ENCODE measurements around the gene CFD.
"Not testable (repeated sequence)": the region's sequence is repeated elsewhere in the genome, so short reads cannot be mapped to it uniquely, and the experiment has no call there.

CFD gene

DNA sequence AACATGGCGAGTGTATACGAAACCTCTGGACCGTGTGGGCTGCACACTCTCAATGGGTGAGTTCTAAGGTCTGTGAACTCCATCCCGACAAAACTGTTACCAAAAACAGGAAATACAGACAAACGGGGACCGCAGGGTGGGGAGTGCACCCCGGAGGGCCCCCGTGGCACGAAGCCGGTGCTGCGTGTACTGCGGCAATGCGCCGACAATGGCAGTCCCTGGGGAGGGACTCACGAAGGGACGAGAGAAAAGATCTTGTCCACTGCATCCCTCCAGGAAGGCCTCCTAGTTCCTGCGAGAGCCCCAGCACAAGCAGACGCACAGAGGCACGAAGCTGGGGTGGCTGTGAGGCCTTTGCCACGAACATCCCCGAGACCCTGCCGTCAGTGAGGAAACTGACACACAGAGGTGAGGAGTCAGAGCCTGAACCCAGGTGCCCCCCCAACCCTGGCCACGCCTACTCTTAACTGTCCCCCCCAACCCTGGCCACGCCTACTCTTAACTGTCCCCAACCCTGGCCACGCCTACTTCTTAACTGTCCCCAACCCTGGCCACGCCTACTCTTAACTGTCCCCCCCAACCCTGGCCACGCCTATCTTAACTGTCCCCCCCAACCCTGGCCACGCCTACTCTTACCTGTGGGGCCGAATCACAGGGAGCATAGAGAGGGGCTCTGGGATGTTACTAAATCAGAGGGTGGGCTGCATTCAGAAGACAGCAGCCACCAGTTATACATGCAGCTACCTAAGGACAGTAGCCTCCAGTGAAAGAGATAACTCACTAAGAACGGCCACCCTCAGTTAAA lies 29.3 kb downstream of the CFD start:
- DNase-seq (ENCODE audit: low spot score): no peak

DNA sequence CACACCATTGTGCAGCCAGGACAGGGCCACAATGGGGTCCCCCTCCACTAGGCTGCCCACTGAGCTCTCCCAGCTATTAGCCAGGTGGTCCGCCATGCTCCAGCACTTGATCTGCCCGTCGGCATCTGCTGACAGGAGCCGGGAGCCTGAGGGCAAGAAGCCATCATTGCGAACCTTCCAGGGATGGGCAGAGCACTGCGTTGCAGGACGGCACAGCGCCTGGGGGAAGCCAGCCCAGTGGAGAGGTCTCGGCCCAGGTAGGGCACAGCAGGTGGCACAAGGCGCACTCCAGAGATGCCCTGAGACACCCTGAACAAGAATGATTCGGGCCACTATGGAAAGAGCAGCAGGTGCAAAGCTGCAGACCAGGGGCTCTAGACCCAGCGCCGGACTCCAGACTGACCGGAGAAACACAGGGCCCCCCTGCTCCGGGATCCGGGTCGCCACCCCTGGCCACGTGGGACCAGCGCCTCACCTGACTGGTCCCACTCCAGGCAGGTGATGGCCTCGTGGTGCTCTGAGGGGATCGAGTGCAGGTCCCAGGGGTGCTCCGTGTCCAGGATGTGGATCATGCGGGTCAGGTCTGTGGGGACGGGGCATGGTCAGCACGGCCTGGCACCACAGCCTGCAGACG lies 30.3 kb downstream of the CFD start:
- DNase-seq (ENCODE audit: low spot score): no peak

DNA sequence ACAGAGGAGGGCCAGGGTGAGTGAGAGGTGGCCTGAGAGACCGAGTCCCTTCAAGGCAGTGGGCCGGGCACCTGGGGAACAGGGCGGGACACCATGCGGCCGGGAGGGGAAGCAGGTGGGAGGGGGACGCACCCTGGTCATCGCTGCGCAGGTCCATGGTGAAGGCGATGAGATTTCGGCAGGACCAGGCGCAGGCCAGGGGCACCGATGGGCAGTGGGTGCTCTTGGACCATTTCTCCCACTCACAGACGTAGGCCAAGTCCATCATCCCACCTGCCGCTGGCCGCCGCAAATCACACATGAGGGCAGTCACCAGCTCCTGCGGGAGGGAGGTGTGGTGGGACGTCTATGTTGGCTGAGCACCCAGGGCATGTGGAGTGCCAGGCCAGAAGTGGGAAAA lies 31.4 kb downstream of the CFD start:
- no peak for DNase-seq (ENCODE audit: low spot score)

DNA sequence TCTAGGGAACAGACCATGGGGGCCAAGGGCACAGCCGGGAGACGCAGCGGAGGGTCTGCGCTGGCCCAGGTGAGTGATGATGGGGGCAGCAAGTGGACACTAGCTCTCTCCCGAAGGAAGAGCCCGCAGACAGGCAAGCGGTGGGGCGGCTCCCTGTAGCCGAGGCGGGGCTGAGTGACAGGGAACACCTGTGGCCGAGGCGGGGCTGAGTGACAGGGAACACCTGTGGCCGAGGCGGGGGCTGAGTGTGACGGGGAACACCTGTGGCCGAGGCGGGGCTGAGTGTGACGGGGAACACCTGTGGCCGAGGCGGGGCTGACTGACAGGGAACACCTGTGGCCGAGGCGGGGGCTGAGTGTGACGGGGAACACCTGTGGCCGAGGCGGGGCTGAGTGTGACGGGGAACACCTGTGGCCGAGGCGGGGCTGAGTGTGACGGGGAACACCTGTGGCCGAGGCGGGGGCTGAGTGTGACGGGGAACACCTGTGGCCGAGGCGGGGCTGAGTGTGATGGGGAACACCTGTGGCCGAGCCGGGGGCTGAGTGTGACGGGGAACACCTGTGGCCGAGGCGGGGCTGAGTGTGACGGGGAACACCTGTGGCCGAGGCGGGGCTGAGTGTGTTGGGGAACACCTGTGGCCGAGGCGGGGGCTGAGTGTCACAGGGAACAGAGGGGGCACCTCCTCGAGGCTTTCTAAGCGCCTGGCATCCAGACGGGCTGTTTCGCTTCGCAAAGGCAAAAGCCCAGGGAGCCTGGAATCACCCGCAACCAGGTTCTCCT lies 32.1 kb downstream of the CFD start:
- DNase-seq (ENCODE audit: low spot score): not testable (repeated sequence)

DNA sequence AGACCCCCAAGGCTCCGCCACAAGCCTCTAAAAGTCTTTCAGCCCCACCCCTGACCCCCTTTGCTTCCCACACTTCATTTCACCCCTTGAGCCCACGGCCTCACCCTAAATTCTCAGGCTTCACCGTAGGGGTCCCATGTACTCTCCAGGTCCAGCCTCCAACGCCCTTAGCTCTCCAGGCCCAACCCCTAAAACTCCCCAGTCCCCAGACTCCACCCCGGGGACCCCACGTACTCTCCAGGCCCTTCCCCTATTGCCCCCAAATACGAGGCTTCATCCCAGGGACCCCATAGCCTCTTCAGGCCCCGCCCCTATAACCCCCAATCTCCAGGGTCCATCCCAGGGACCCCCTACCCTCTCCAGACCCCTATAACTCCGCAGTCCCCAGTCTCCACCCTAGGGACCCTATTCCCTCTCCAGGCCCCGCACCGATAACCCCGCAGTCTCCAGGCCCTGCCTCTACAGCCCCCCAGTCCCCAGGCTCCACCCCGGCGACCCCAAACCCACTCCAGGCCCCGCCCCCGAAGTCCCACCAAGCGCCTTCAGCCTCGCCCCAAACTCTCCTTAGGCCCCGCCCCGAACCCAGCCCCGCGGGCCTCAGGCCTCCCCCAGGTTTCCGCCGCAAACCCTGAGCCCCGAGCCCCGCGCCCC lies 32.9 kb downstream of the CFD start:
- DNase-seq (ENCODE audit: low spot score): no peak

DNA sequence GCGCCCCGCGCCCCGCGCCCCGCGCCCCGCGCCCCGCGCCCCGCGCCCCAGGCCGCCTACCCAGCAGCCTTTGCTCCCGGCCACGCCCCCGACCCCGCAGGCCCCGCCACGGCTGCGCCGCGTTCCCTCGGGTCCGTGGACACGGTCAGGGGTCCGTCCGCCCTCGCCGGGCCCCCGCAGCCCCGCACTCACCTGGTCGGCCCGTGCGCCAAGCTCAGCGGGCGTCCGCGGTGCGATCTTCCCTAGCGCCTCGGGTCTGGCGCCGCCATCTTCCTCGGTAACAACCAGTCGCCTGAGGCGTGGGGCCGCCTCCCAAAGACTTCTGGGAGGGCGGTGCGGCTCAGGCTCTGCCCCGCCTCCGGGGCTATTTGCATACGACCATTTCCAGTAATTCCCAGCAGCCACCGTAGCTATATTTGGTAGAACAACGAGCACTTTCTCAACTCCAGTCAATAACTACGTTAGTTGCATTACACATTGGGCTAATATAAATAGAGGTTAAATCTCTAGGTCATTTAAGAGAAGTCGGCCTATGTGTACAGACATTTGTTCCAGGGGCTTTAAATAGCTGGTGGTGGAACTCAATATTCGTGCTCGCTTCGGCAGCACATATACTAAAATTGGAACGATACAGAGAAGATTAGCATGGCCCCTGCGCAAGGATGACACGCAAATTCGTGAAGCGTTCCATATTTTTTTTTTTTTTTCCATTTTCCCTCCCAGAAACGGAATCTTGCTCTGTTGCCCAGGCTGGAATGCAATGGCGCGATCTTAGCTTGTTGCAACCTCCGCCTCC lies 33.6 kb downstream of the CFD start, which contains the start of the genes MED16 and RNU6-9:
MED16 (minus strand) TSS at position 294 of the 796 bp plus-strand sequence. CDS start 2,056 bp downstream, outside the sequence.
RNU6-9 (plus strand) TSS at position 591 of the 796 bp plus-strand sequence.
- peak; percentile 98 for DNase-seq (ENCODE audit: low spot score)

DNA sequence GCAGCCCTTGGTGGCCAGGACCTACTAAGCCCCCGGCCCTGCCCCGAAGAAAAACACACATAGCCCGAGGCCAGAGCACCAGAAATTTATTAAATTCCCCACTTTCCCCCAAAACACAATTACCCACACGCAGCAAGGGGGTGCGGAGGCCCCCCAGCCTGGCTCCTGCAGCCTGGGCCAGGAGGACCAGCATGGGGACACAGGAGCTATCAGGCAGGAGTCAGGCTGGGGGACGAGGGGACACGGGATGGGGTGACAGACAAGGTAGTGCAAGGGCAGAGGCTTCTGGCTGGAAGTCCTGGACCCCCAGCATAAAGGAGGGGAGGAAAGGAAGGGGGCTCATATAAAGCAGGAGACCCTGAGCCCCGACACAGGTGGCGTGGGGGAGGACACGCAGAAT lies 37.0 kb downstream of the CFD start:
- no peak for DNase-seq (ENCODE audit: low spot score)

DNA sequence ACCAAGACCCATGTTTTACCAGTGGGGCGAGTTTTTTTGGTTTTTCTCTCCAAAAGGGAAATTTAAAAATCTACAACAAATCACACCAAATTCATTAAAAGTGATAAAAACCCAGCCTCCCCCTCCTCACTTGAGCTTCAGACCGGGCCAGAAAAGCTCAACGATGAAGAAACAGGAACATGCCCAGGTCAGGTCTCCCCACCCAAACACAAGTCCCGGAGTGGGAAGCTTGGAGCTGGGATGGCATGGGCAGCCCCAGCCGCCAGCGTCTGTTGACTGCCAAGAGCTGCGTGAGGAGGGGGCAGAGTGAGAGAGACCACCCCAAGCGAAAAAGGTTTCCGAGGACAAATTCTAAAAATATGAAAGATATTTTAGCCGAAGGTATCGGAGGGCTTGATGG lies 37.5 kb downstream of the CFD start:
- no peak for DNase-seq (ENCODE audit: low spot score)

DNA sequence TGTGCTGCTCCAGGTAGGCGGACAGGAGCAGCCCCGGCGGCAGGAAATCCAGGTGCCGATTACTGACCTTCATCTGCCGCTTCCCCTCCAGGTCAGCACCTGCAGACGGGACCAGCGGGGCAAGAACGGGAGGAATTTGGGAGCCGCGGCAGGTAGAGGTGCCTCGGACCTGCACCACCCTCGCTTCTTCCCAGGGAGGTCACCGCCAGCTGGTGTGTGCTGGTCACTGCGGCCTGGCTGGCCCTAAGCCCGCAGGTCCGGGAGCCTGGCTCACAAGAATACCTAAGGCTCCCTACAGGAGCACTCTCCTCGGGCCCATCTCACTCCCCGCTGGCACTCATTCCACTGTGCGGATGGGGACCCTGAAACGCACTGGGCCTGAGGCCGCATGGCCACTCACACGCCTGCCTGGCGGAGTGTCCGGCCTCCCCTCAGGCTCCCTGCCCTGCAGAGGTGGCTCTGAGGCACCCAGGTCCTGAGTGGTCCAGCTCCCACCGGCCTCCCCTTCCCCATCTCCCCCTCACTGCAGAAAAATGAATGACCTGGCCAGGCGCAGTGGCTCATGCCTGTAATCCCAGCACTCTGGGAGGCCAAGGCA lies 38.1 kb downstream of the CFD start:
- no peak for DNase-seq (ENCODE audit: low spot score)

DNA sequence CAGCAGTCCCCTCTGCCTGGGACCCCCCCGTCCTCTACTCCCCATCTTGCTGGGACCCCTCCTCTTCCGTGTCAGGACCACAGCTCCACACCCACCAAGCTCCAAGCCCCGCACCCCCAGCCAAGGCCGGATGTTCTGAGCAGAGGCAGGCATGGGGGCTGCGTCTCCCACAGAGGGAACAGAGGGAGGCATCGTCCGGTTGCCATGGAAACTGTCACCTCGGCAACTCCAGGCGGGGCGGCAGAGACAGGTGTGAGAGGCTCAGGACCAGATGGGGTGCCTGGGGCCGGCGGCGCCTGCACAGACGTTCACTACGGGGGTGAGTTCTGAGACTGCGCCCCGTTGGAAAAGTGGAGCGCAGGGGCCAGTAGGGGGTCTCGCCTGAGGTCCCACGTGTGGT lies 39.2 kb downstream of the CFD start:
- peak; percentile 62 for DNase-seq (ENCODE audit: low spot score)

DNA sequence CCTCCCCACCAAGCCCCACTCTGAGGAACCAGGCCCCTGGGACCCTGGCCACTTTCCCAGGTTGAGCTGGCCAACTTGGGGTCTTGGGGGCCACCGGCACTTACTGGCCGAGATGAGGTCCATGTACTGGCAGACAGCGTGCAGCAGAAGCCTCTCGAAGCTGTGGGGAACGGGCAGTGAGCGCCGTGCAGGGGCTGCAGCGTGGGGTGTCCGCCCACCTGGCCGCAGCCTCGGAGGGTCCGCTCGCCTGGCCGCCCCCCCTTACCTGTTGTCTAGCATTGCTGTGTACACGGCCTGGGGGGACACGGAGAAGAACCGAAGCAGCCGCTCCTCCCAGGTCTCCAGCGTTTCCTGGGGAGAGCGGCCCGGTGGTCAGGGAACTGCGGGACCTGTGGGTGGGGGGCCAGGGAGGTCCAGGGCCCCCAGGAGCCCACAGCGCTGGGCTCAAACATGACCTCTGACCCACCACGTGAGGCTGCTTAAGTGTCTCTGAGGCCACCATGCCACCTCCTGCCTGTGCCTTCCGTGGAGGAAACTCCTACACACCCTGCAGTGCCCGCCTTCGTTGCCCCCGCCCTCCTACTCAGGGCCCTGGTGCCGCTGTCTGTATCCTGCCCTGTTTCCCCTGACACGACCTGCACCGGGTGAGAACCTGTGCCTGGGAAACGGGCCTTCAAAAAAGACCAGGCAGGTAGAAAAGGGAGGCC lies 40.0 kb downstream of the CFD start:
- DNase-seq (ENCODE audit: low spot score): no peak

DNA sequence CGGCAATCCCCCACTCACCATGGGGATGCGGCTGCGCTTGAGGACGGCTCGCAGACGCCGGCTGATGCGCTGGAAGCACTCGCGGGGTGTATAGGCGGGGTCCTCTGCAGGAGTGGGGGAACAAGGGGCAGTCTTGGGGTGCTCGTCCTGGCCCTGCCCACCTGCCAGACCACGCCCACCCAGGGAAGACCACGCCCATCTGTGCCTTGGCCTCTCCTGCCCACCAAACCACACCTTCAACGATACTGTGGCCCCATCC lies 40.5 kb downstream of the CFD start:
- DNase-seq (ENCODE audit: low spot score): no peak

DNA sequence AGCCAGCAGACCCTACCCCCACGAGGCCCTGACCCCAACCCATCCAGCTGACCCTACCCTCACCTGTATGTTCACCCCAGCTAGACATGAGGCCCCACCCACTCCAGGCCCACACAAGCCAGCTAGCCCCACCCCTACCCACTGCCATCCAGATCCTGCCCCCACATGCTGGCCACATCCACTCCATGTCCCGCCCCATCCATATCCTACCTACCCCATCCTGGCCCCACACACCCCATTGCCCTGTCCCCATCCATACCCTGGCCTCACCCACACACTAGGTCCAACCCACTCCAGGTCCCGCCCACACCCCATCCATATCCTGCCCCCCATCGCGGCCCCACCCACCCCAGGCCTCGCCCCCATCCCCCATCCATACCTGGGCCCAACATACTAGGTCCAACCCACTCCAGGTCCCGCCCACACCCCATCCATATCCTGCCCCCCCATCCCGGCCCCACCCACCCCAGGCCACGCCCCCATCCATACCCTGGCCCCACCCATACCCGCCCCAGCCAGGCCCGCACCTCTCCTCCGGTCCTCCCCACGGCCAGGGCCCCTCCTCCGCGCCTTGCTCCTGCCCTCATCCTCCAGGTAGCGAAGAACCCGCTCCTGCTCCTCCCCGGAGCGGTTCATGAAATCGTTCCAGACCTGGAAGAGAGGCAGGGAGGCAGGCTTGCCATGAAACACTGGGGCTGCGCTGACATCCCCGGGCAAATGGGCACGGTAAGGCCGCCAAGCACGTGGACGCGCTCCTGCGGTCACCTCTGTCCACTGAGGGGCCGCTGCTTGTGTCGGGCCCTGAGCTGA lies 41.0 kb downstream of the CFD start:
- DNase-seq (ENCODE audit: low spot score): peak; percentile 72

DNA sequence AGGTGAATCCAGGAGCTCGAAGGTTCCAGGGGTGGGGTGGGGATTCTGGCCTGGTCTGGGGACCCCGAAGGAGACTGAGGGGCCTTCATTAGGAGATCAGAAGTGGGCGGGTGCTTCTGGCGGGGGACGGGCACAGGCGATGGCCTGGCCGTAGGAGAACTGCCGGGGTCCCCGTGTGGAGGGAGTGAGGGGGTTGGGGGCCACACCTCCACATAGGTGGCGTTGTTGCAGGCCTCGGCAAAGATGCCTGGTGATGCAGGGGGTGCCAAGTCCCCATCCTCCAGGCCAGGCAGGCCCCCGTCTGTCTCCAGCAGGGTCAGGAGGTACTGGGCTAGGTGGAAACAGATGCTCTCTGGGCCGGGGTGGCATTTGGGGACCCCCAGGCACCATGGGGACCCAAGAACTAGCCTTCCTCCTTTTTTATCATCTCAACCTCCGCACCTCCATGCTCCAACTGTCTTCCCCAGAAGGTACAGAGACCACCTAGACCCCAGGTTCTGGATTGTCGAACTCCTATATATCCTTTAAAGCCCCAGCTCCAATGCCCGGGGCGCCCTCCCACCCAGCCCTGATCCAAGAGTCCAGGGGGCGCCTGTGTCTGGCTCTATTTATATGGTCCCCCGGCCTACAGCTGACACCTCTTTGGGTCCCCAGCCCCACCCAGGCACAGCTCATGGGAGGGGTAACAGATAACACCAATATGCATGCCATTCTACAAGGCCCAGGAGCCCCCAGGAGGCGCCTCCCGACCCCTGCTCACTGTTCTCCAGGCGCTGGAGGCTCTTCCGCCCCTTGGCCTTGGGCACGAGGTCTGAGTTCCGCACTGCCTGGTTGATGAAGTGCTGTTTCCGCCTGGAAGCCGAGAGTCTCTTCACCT lies 42.0 kb downstream of the CFD start:
- no peak for DNase-seq (ENCODE audit: low spot score)

DNA sequence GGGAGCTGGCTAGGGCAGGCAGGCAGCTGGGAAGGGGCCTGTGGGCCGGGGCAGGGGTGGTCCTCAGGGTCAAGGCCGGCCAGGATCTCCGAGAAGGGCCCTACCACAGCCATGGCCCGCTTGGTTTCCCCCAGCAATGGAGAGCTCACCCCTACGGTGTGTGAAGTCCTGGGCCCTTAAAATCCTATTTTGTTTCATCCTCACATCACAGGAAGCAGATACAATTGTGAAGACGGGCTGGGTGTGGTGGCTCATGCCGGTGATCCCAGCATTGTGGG lies 42.6 kb downstream of the CFD start:
- DNase-seq (ENCODE audit: low spot score): no peak

DNA sequence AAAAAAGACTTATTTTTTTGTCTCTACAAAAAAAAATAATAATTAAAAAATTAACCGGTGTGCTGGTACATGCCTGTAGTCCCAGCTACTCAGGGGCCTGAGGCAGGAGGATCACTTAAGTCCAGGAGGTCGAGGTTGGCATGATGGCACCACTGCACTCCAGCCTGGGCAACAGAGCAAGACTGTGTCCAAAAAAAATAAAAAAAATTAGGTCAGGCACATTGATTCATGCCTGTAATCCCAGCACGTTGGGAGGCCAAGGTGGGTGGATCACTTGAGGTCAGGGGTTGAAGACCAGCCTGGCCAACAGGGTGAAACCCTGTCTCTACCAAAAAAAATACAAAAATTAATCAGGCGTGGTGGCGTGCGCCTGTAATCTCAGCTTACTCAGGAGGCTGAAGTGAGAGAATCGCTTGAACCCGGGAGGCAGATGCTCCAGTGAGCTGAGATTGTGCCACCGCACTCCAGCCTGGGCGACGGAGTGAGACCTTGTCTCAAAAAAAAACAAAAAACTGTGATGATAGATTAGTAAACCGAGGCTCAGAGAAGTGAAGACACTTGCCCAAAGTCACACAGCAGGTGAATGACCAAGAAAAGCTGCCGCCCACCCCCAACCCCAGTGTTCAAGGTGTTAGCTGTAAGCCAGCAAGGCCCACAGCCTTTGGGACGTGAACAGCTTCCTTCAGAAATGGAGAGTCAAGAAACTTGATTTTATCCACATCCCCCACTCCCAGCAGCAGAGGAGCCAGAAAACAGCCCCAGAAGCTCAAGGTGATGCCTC lies 43.2 kb downstream of the CFD start:
- no peak for DNase-seq (ENCODE audit: low spot score)

DNA sequence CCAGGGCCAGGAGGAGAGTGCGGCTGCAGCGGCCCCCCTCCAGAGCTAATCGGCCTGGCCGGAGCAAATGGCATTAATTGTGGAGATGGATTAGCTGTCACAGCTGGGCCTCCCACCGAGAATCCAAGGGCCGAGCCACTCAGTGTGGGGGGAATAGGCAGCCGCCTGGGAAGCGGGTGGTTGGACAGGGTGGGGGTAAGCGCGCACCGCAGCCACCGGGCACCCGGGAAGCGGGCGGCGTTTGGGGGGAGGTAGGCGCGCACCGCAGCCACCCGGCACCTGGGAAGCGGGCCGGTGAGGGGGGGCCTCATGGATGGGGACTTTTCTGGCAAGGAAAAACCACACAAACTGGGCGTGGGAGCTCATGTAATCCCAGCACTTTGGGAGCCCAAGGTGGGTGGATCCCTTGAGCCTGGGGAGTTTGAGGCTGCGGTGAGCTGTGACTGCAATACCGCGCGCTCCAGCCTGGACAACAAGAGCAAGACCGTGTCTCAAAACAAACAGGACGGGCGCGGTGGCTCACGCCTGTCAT lies 43.9 kb downstream of the CFD start:
- peak; percentile 80 for DNase-seq (ENCODE audit: low spot score)

DNA sequence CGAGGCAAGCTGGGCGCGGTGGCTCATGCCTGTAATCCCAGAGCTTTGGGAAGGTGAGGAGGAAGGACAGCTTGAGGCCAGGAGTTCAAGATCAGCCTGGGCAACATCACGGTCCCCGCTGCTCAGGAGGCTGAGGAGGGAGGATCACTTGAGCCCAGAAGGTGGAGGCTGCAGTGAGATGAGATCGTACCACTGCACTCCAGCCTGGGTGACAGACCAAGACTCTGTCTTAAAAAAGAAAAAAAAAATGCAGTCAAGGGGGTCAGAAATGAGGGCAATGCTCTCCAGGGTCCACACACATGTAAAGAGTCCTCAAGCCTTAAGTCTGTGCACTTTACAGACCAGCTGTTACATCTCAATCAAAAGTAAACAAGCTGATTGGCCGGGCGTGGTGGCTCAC lies 45.1 kb downstream of the CFD start:
- no peak for DNase-seq (ENCODE audit: low spot score)
